Fibroblast of lung (primary cell): ENCODE measurements around the gene GALNT2. TPM values are rescaled to one million over a fixed set of nuclear protein-coding genes. Genes with fewer than 3 reads are reported as not detected.
A peak's percentile ranks its signal among the peaks of the same experiment; 100 is the strongest.

Source experiments
- DNase-seq, 2 donors: peaks; one replicate each; pipeline versions ENCODE4 v3.0.0 to v3.0.0-alpha.2; 2010; ENCODE audit warnings: low read depth in 2 of 2
- H2AFZ ChIP-seq: 2 replicates; pipeline ENCODE4 v1.5.1; 2012; ENCODE audit warnings: low read length, control low read depth, inconsistent platforms
- H3K27ac ChIP-seq: 2 replicates; pipeline ENCODE4 v1.5.1; 2011; ENCODE audit warnings: low read length, control low read depth; ENCODE audit not compliant: insufficient read depth
- H3K27me3 ChIP-seq: 2 replicates; pipeline ENCODE4 v1.5.1; 2011; ENCODE audit warnings: mild to moderate bottlenecking, low read length; ENCODE audit not compliant: control insufficient read depth, insufficient read depth
- H3K36me3 ChIP-seq: 2 replicates; pipeline ENCODE4 v1.5.1; 2011; ENCODE audit warnings: low read length; ENCODE audit not compliant: control insufficient read depth, insufficient read depth
- H3K4me1 ChIP-seq: 2 replicates; pipeline ENCODE4 v1.5.1; 2011; ENCODE audit warnings: low read length; ENCODE audit not compliant: control insufficient read depth, insufficient read depth; ENCODE audit errors: extremely low read depth
- H3K4me2 ChIP-seq: 2 replicates; pipeline ENCODE4 v1.5.1; 2011; ENCODE audit warnings: low read length, control low read depth; ENCODE audit not compliant: insufficient read depth; ENCODE audit errors: extremely low read depth
- H3K4me3 ChIP-seq, 4 experiments: fragments of 200-600 bp in 1 of 4; sonication (generic) in 1 of 4; replicated peaks in 1 of 4; 2 replicates each; pipeline ENCODE4 v1.5.1; 2011 to 2016; ENCODE audit warnings: low read length in 4 of 4, low read depth in 3 of 4, mild to moderate bottlenecking in 3 of 4, control low read depth in 2 of 4, inconsistent platforms in 1 of 4, mixed read lengths in 1 of 4; ENCODE audit not compliant: insufficient read depth in 1 of 4; ENCODE audit errors: control extremely low read depth in 1 of 4
- H3K79me2 ChIP-seq: 2 replicates; pipeline ENCODE4 v1.5.1; 2012; ENCODE audit warnings: mild to moderate bottlenecking, low read length, inconsistent platforms; ENCODE audit not compliant: control insufficient read depth, insufficient read depth
- H3K9ac ChIP-seq: 2 replicates; pipeline ENCODE4 v1.5.1; 2011; ENCODE audit warnings: mild to moderate bottlenecking, low read length, control low read depth; ENCODE audit not compliant: insufficient read depth
- H3K9me3 ChIP-seq: 2 replicates; pipeline ENCODE4 v1.5.1; 2012; ENCODE audit warnings: low read depth, low read length; ENCODE audit not compliant: control insufficient read depth, insufficient read depth
- H4K20me1 ChIP-seq: 2 replicates; pipeline ENCODE4 v1.5.1; 2011; ENCODE audit warnings: low read length; ENCODE audit not compliant: control insufficient read depth, insufficient read depth; ENCODE audit errors: extremely low read depth
- EZH2 ChIP-seq: IDR thresholded peaks from 2 replicates; pipeline ENCODE4 v1.5.1; 2012; ENCODE audit warnings: low read length, control low read depth, mild to moderate bottlenecking; ENCODE audit errors: missing control alignments
- polyA plus RNA-seq, 2 donors: library from polyadenylated mRNA; depleted of rRNA in 1 of 2; stranded (reverse) in 1 of 2; unstranded in 1 of 2; fragments of >200 nt; gene quantifications; 2 replicates each; pipeline ENCODE4 v1.2.1, GENCODE V29; 2011 to 2012; ENCODE audit warnings: missing spikeins in 1 of 2
- total RNA-seq: library from RNA; depleted of rRNA; stranded (reverse); fragments of >200 nt; gene quantifications from 2 replicates; pipeline ENCODE4 v1.2.1, GENCODE V29; 2014
- TF ChIP-seq, protein P1 (sequence below), 2 donors: IDR thresholded peaks in 1 of 2; conservative IDR thresholded peaks in 1 of 2; 1 replicate in 1 of 2; 2 replicates in 1 of 2; pipeline ENCODE4 v1.5.1; 2011 to 2012; ENCODE audit warnings: low read length in 2 of 2, control low read depth in 1 of 2, inconsistent platforms in 1 of 2, low read depth in 1 of 2, mild to moderate bottlenecking in 1 of 2

The GALNT2 gene
- total and polyA plus RNA-seq, 2 donors (not counting 1 experiment from before 2014, with no cell fraction given) = 106 to 115 TPM

GRCh38 chr1:230071316-230071715 lies 4.3 kb downstream of the GALNT2 start:
- TF ChIP-seq, protein P1, sequence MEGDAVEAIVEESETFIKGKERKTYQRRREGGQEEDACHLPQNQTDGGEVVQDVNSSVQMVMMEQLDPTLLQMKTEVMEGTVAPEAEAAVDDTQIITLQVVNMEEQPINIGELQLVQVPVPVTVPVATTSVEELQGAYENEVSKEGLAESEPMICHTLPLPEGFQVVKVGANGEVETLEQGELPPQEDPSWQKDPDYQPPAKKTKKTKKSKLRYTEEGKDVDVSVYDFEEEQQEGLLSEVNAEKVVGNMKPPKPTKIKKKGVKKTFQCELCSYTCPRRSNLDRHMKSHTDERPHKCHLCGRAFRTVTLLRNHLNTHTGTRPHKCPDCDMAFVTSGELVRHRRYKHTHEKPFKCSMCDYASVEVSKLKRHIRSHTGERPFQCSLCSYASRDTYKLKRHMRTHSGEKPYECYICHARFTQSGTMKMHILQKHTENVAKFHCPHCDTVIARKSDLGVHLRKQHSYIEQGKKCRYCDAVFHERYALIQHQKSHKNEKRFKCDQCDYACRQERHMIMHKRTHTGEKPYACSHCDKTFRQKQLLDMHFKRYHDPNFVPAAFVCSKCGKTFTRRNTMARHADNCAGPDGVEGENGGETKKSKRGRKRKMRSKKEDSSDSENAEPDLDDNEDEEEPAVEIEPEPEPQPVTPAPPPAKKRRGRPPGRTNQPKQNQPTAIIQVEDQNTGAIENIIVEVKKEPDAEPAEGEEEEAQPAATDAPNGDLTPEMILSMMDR (conservative IDR thresholded peaks at IDR 0.05 in 1 of 2, IDR thresholded peaks at IDR 0.05 in 1 of 2; ENCODE audit: low read depth in 1 of 2, low read length in 2 of 2) = no peak
- no peak for TF ChIP-seq EZH2
- Histone ChIP-seq H4K20me1 (no peaks in the 10 kb centered on the region), H3K4me2 (no peak overlapping the region), H2AFZ (no peak overlapping the region), H3K79me2 (peaks cover 85% of the 10 kb centered on the region), H3K27ac (no peak overlapping the region), H3K4me3 (no peak overlapping the region), H3K4me1 (peaks cover 14% of the 10 kb centered on the region), H3K9me3 (no peaks in the 10 kb centered on the region), H3K27me3 (no peaks in the 10 kb centered on the region), H3K9ac (no peak overlapping the region), H3K36me3 (no peaks in the 10 kb centered on the region)
- no peak for DNase-seq

DNA sequence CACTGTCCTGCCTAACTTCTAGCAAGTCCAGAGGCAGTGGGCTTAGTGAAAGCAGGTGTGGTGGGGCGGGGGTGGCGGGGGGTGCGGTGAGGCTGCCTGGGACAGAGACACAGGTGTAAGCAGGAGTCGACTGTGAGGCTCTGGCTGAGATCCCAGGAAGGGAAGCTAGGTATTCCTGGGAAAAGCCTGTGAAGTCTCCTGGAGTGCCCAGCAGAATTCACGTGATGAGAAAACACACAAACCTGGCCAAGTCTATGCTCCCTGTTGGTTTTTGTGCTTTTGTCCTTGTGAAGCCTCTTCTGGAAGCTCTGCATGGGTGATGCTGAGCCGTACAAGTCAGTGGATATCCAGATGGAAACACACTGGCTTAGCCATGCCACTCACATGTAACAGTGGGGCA lies 5.3 kb downstream of the GALNT2 start:
- Histone ChIP-seq H3K4me2 (no peak overlapping the region), H2AFZ (no peak overlapping the region), H3K27me3 (no peaks in the 10 kb centered on the region), H3K27ac (no peak overlapping the region), H3K36me3 (no peaks in the 10 kb centered on the region), H4K20me1 (no peaks in the 10 kb centered on the region), H3K4me1 (peaks cover 18% of the 10 kb centered on the region), H3K79me2 (peaks cover 94% of the 10 kb centered on the region), H3K9me3 (no peaks in the 10 kb centered on the region), H3K4me3 (no peak overlapping the region), H3K9ac (no peak overlapping the region)
- TF ChIP-seq EZH2 = no peak
- TF ChIP-seq, protein P1 (conservative IDR thresholded peaks at IDR 0.05 in 1 of 2, IDR thresholded peaks at IDR 0.05 in 1 of 2; ENCODE audit: low read depth in 1 of 2, low read length in 2 of 2) = no peak
- DNase-seq = no peak

GRCh38 chr1:230072866-230073265 lies 5.8 kb downstream of the GALNT2 start:
- no peak for DNase-seq
- Histone ChIP-seq H2AFZ (no peak overlapping the region), H3K4me1 (peaks cover 18% of the 10 kb centered on the region), H4K20me1 (no peaks in the 10 kb centered on the region), H3K79me2 (peaks cover 94% of the 10 kb centered on the region), H3K27me3 (no peaks in the 10 kb centered on the region), H3K9ac (no peak overlapping the region), H3K27ac (peak overlapping the region; percentile 54), H3K36me3 (no peaks in the 10 kb centered on the region), H3K4me2 (peak overlapping the region; percentile 4), H3K9me3 (no peaks in the 10 kb centered on the region), H3K4me3 (no peak overlapping the region)
- TF ChIP-seq, protein P1 (conservative IDR thresholded peaks at IDR 0.05 in 1 of 2, IDR thresholded peaks at IDR 0.05 in 1 of 2; ENCODE audit: low read depth in 1 of 2, low read length in 2 of 2) = no peak
- no peak for TF ChIP-seq EZH2
